K562 (cell line): ENCODE measurements around the gene PILRA. TPM values are rescaled to one million over a fixed set of nuclear protein-coding genes. Genes with fewer than 3 reads are reported as not detected.
A peak's percentile ranks its signal among the peaks of the same experiment; 100 is the strongest.

Source experiments
- ERF ChIP-seq: fragments of 450-650 bp; formaldehyde crosslinking; IDR thresholded peaks from 2 replicates; pipeline ENCODE4 v1.4.0; 2020; ENCODE audit warnings: mild to moderate bottlenecking, mixed read lengths
- FOXK1 ChIP-seq: sonication (generic); formaldehyde crosslinking; IDR thresholded peaks from 2 replicates; pipeline ENCODE4 v1.8.0; 2022; ENCODE audit warnings: missing genetic modification reagents, mild to moderate bottlenecking, borderline replicate concordance
- FUS ChIP-seq: fragments of 200-400 bp; formaldehyde crosslinking; optimal IDR thresholded peaks from 2 replicates; pipeline ENCODE3; 2017; ENCODE audit warnings: low read depth, low read length
- GATAD2B ChIP-seq: fragments of 450-650 bp; IDR thresholded peaks from 2 replicates; pipeline ENCODE4 v1.6.1; 2017; ENCODE audit warnings: mild to moderate bottlenecking, borderline replicate concordance
- NR1H2 ChIP-seq: sonication (generic); formaldehyde crosslinking; IDR thresholded peaks from 2 replicates; pipeline ENCODE4 v1.4.0; 2020; ENCODE audit warnings: mild to moderate bottlenecking, missing genetic modification reagents
- NR4A1 ChIP-seq, 2 experiments: fragments of 250-450 bp in 1 of 2; fragments of 450-650 bp in 1 of 2; sonication (Bioruptor Pico) in 1 of 2; IDR thresholded peaks; 2 replicates each; pipeline versions ENCODE4 v1.4.0 to v1.6.1; 2016 to 2020; ENCODE audit warnings: mild to moderate bottlenecking in 2 of 2, missing compliant biosample characterization in 1 of 2, missing genetic modification characterization in 1 of 2, moderate library complexity in 1 of 2
- RBM17 ChIP-seq: fragments of 200-400 bp; formaldehyde crosslinking; IDR thresholded peaks from 2 replicates; pipeline ENCODE4 v1.6.1; 2017; ENCODE audit warnings: low read depth, mild to moderate bottlenecking, low read length, borderline replicate concordance
- RBM22 ChIP-seq: fragments of 200-400 bp; formaldehyde crosslinking; IDR thresholded peaks from 2 replicates; pipeline ENCODE4 v1.6.1; 2018; ENCODE audit warnings: low read length, low read depth; ENCODE audit not compliant: poor library complexity, severe bottlenecking
- RFX1 ChIP-seq: fragments of 450-650 bp; IDR thresholded peaks from 2 replicates; pipeline ENCODE4 v1.6.1; 2016; ENCODE audit warnings: mild to moderate bottlenecking, moderate library complexity
- RUNX1 ChIP-seq: sonication (generic); IDR thresholded peaks from 2 replicates; pipeline ENCODE4 v1.6.1; 2016; ENCODE audit warnings: antibody characterized with exemption, low read depth
- TAF1 ChIP-seq: IDR thresholded peaks from 2 replicates; pipeline ENCODE4 v1.6.1; 2011; ENCODE audit warnings: mild to moderate bottlenecking, low read length, moderate library complexity; ENCODE audit not compliant: insufficient read depth, control insufficient read depth, severe bottlenecking; ENCODE audit errors: extremely low read depth
- THRAP3 ChIP-seq: fragments of 450-650 bp; IDR thresholded peaks from 2 replicates; pipeline ENCODE4 v1.6.1; 2016; ENCODE audit warnings: mild to moderate bottlenecking, inconsistent platforms, borderline replicate concordance
- YBX1 ChIP-seq: fragments of 450-650 bp; IDR thresholded peaks from 2 replicates; pipeline ENCODE4 v1.7.1; 2016; ENCODE audit warnings: mild to moderate bottlenecking
- ZNF644 ChIP-seq: fragments of 200-800 bp; sonication (Bioruptor generic); IDR thresholded peaks from 2 replicates; pipeline ENCODE4 v1.6.1; 2016; ENCODE audit warnings: low read depth, missing genetic modification characterization, missing compliant biosample characterization
- polyA plus RNA-seq, 8 experiments: library from polyadenylated mRNA; depleted of rRNA in 4 of 8; stranded (reverse) in 5 of 8; unstranded in 3 of 8; fragments of >200 nt; fragmentation: Nextera tagmentation in 2 of 8; fragmentation: Illumina TruSeq in 1 of 8; extraction: Ambion mirVana in 2 of 8; extraction: Trizol in 1 of 8; gene quantifications; 2 replicates each; pipeline versions ENCODE4 v1.2.1 to v1.2.3, GENCODE V29; 2011 to 2014; ENCODE audit warnings: inconsistent platforms in 1 of 8, missing spikeins in 1 of 8
- total RNA-seq, 7 experiments: library from RNA; depleted of rRNA in 6 of 7; stranded (reverse); fragments of >200 nt in 6 of 7; fragmentation: Illumina TruSeq in 2 of 7; extraction: Trizol in 2 of 7; gene quantifications; 2 replicates each; pipeline versions ENCODE4 v1.2.1 to v1.2.3, GENCODE V29; 2011 to 2021; ENCODE audit warnings: low replicate concordance in 1 of 7
- TF ChIP-seq, protein P1 (sequence below): fragments of 250-450 bp; sonication (Bioruptor Pico); IDR thresholded peaks from 2 replicates; pipeline ENCODE4 v1.5.0; 2020; ENCODE audit warnings: mild to moderate bottlenecking, borderline replicate concordance
- TF ChIP-seq, protein P2 (sequence below): fragments of 250-450 bp; sonication (Bioruptor Pico); IDR thresholded peaks from 2 replicates; pipeline ENCODE4 v1.6.1; 2021; ENCODE audit warnings: mild to moderate bottlenecking
- TF ChIP-seq, protein P3 (sequence below): fragments of 250-450 bp; sonication (Bioruptor Pico); IDR thresholded peaks from 2 replicates; pipeline ENCODE4 v1.5.0; 2020; ENCODE audit warnings: mild to moderate bottlenecking
- TF ChIP-seq, protein P4 (sequence below), 3 experiments: fragments of 200-800 bp in 1 of 3; fragments of 250-450 bp in 1 of 3; fragments of 450-650 bp in 1 of 3; sonication (Bioruptor Pico) in 1 of 3; sonication (Bioruptor generic) in 1 of 3; formaldehyde crosslinking in 1 of 3; IDR thresholded peaks; 2 replicates each; pipeline versions ENCODE4 v1.6.1 to v1.8.0; 2016 to 2022; ENCODE audit warnings: mild to moderate bottlenecking in 2 of 3, missing genetic modification characterization in 2 of 3, missing compliant biosample characterization in 1 of 3, moderate library complexity in 1 of 3

Gene PILRA
- total and polyA plus RNA-seq, 9 of the 15 experiments (the other 6 are each of a cell fraction or from before 2014, with no cell fraction given), result 0.13 to 1.8 (median 0.62) TPM

DNA sequence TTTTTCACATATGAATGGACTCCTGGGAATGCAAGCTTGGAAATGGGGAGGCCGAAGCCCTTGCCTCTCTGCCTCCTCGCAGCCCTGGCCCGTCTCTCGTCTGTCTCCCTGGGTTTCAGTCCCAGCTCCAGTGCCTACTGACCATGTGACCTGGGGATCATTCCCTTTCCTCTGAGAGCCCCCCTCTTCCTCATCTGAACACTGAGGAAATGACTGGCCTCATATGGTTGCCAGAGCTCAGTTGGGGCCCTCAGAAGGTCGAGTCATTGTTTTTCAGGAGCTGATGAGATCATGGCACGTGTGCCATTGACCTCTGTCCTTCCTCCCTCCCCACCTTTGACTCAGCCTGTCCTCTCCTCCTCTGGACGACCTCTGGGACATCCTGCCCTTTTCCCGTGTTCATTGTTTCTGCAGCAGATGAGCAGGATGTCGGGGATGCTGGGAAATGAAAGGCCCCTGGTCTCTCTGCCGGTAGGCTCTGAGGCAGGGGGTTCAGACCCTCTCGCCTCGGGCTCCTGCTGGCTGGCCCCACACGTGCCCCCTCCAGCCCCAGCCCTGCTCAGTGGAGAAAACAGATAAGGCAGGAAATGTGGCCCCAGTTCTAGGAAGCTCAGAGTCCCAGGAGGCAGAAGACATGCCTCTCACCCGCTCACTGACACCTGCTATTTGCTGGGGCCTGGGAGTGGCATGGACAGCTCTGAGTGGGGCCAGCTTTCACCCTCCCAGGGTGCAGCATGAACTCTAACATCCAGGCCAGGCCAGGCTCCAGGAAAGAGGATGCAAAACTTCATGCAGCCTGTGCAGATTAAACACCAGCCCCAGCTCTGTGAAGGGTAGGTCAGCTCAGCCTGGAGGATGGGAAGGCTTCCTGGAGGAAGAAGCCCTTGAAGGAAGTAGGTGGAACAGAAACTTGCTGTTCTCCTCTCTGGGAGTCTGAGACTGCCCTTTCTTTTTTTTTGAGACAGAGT, 71.3 kb downstream of the PILRA start (continued):
- TF ChIP-seq, protein P1, sequence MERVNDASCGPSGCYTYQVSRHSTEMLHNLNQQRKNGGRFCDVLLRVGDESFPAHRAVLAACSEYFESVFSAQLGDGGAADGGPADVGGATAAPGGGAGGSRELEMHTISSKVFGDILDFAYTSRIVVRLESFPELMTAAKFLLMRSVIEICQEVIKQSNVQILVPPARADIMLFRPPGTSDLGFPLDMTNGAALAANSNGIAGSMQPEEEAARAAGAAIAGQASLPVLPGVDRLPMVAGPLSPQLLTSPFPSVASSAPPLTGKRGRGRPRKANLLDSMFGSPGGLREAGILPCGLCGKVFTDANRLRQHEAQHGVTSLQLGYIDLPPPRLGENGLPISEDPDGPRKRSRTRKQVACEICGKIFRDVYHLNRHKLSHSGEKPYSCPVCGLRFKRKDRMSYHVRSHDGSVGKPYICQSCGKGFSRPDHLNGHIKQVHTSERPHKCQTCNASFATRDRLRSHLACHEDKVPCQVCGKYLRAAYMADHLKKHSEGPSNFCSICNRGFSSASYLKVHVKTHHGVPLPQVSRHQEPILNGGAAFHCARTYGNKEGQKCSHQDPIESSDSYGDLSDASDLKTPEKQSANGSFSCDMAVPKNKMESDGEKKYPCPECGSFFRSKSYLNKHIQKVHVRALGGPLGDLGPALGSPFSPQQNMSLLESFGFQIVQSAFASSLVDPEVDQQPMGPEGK (CRISPR knock-in tag), result no peak; the same call in 1 of the 2 replicates
- TF ChIP-seq NR1H2 (CRISPR knock-in tag), result peak; percentile 98
- TF ChIP-seq TAF1, result no peak
- TF ChIP-seq THRAP3, result no peak
- peak; percentile 74; the same call in 1 of the 2 replicates for TF ChIP-seq RUNX1
- TF ChIP-seq YBX1, result no peak
- TF ChIP-seq RFX1, result no peak
- no peak for TF ChIP-seq ERF (CRISPR knock-in tag)
- no peak for TF ChIP-seq RBM17
- no peak for TF ChIP-seq GATAD2B
- peak; percentile 90 for TF ChIP-seq ZNF644
- TF ChIP-seq, protein P2, sequence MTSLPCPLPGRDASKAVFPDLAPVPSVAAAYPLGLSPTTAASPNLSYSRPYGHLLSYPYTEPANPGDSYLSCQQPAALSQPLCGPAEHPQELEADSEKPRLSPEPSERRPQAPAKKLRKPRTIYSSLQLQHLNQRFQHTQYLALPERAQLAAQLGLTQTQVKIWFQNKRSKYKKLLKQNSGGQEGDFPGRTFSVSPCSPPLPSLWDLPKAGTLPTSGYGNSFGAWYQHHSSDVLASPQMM (CRISPR knock-in tag), result no peak
- TF ChIP-seq, protein P3, sequence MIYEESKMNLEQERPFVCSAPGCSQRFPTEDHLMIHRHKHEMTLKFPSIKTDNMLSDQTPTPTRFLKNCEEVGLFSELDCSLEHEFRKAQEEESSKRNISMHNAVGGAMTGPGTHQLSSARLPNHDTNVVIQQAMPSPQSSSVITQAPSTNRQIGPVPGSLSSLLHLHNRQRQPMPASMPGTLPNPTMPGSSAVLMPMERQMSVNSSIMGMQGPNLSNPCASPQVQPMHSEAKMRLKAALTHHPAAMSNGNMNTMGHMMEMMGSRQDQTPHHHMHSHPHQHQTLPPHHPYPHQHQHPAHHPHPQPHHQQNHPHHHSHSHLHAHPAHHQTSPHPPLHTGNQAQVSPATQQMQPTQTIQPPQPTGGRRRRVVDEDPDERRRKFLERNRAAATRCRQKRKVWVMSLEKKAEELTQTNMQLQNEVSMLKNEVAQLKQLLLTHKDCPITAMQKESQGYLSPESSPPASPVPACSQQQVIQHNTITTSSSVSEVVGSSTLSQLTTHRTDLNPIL (CRISPR knock-in tag), result 0 out of 2 replicates have a peak, but pooled peaks have one; percentile 38
- TF ChIP-seq RBM22, result no peak
- no peak for TF ChIP-seq FUS
- no peak for TF ChIP-seq FOXK1 (CRISPR knock-in tag)
- TF ChIP-seq NR4A1 (CRISPR knock-in tag; IDR thresholded peaks at IDR 0.05), result peak; percentile 17; the same call in 1 of the 2 replicates
- TF ChIP-seq NR4A1 (tag; IDR thresholded peaks at IDR 0.05), result peak; percentile 95
- TF ChIP-seq, protein P4, sequence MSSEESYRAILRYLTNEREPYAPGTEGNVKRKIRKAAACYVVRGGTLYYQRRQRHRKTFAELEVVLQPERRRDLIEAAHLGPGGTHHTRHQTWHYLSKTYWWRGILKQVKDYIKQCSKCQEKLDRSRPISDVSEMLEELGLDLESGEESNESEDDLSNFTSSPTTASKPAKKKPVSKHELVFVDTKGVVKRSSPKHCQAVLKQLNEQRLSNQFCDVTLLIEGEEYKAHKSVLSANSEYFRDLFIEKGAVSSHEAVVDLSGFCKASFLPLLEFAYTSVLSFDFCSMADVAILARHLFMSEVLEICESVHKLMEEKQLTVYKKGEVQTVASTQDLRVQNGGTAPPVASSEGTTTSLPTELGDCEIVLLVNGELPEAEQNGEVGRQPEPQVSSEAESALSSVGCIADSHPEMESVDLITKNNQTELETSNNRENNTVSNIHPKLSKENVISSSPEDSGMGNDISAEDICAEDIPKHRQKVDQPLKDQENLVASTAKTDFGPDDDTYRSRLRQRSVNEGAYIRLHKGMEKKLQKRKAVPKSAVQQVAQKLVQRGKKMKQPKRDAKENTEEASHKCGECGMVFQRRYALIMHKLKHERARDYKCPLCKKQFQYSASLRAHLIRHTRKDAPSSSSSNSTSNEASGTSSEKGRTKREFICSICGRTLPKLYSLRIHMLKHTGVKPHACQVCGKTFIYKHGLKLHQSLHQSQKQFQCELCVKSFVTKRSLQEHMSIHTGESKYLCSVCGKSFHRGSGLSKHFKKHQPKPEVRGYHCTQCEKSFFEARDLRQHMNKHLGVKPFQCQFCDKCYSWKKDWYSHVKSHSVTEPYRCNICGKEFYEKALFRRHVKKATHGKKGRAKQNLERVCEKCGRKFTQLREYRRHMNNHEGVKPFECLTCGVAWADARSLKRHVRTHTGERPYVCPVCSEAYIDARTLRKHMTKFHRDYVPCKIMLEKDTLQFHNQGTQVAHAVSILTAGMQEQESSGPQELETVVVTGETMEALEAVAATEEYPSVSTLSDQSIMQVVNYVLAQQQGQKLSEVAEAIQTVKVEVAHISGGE (CRISPR knock-in tag; IDR thresholded peaks at IDR 0.05), result 0 out of 6 replicates have a peak, but pooled peaks of 1 of the 3 experiments have one; percentile 59
